Measurements from ENCODE around the gene TBRG4. TPM values are rescaled to one million over a fixed set of nuclear protein-coding genes. Genes with fewer than 3 reads are reported as not detected.

TBRG4 gene
- polyA plus RNA-seq, 1 experiment = 75.5 TPM

DNA sequence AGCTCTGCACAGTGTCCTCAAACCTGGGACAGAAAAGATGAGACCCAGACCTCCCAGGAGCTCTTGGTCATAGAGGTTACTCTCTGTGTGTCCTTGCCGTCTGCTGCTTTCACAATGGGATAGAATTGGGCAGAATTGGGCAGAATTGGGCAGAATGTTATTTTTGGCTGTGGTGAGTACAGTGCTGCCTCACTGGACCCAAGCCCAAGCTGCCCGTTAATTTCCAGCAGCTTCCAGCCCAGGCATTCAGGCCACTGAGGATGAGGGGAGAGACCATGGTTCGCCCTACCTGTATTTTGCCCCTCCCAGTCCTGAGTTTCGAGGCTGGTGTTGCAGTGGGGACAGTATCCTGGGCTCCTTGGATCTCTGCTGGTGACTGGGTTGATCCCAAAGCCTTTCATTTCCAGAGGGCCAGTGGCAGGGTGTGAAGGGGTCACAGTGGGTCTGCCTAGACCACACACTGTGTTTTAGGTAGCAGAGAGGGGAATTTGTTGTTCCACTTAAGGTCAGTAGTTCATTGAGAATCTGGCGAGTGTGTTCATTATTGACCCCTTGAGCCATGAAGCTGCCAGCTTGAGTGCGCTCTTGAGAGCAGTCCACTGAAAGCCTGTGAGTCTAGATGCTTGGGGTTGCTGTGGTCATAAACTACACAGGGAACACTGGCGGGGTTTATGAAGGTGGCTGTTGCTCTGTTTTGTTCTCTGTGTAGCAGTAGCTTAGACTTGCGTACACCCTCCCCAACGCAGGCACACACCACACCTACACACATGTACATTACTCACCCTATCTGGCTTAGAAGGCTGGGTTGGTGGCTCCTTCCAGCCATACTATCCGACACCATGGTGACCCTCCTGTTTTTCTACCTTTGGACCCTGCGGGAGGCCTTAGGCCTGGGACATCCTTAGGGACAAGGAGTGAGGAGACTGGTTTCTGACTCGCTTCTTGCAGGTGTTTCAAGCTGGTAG is 46.2 kb downstream of the TBRG4 start:
- TF ChIP-seq, protein P1, sequence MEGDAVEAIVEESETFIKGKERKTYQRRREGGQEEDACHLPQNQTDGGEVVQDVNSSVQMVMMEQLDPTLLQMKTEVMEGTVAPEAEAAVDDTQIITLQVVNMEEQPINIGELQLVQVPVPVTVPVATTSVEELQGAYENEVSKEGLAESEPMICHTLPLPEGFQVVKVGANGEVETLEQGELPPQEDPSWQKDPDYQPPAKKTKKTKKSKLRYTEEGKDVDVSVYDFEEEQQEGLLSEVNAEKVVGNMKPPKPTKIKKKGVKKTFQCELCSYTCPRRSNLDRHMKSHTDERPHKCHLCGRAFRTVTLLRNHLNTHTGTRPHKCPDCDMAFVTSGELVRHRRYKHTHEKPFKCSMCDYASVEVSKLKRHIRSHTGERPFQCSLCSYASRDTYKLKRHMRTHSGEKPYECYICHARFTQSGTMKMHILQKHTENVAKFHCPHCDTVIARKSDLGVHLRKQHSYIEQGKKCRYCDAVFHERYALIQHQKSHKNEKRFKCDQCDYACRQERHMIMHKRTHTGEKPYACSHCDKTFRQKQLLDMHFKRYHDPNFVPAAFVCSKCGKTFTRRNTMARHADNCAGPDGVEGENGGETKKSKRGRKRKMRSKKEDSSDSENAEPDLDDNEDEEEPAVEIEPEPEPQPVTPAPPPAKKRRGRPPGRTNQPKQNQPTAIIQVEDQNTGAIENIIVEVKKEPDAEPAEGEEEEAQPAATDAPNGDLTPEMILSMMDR (IDR thresholded peaks at IDR 0.05; ENCODE audit: insufficient read depth, low read depth, low read length) = no peak
- Histone ChIP-seq H3K27me3 (ENCODE audit: control insufficient read depth, insufficient read depth, low read length) (no peaks in the 10 kb centered on the region), H3K4me3 (ENCODE audit: low read depth, low read length) (no peak overlapping the region), H3K36me3 (ENCODE audit: control insufficient read depth, insufficient read depth, low read length) (peaks cover 24% of the 10 kb centered on the region)
- CTCF ChIA-PET = no interaction called here
- POLR2A ChIA-PET = no interaction called here
- no peak for DNase-seq (ENCODE audit: low read depth)

- ChIA-PET CTCF (no interaction called here), POLR2A (no interaction called here)
- no peak for DNase-seq (ENCODE audit: low read depth)
These were observed 47.3 kb downstream of the TBRG4 start for GRCh38 chr7:45064047-45064725.

DNA sequence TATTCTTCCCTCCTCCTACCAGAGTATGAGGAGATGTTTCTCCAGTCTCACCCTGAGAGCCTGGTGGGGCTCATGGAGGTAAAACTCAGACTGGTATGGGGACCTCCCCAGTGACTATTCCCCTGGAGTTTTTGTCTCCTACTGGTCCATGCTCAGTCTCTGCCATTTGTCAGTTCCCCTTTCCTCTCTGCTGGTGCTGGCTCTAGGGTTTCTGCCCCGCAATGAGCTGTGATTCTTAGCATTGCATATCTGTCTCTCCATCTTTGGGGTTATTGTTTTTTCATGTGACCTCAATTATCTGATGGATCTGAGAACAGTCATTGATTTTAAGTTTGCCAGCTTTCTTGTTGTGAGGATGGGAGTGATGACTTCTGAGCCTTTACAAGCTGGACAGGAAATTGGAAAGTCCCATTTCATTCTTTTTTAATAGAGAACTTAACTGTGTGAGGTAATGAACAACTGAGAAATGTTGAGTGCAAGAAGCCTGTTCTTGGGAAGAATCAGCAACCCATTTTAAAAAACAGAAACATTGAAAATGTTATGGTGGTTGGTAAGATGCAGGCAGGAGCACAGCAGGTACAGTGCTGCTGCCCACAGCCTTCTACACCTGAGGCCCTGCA is 49.6 kb downstream of the TBRG4 start:
- TF ChIP-seq, protein P1 (IDR thresholded peaks at IDR 0.05; ENCODE audit: insufficient read depth, low read depth, low read length) = no peak
- ChIA-PET CTCF (no interaction called here), POLR2A (no interaction called here)

More at GRCh38 chr7:45064047-45064725, 47.3 kb downstream of the TBRG4 start:
- TF ChIP-seq, protein P1 (IDR thresholded peaks at IDR 0.05; ENCODE audit: insufficient read depth, low read depth, low read length) = no peak
- Histone ChIP-seq H3K27me3 (ENCODE audit: control insufficient read depth, insufficient read depth, low read length) (no peaks in the 10 kb centered on the region), H3K36me3 (ENCODE audit: control insufficient read depth, insufficient read depth, low read length) (peaks cover 20% of the 10 kb centered on the region), H3K4me3 (ENCODE audit: low read depth, low read length) (no peak overlapping the region)

GRCh38 chr7:45061352-45061751 is 50.1 kb downstream of the TBRG4 start:
- H3K36me3 ChIP-seq (ENCODE audit: control insufficient read depth, insufficient read depth, low read length) = peaks cover 10% of the 10 kb centered on the region
- H3K4me3 ChIP-seq (ENCODE audit: low read depth, low read length) = no peak overlapping the region
- POLR2A ChIA-PET = no interaction called here
- no peak for DNase-seq (ENCODE audit: low read depth)
- TF ChIP-seq, protein P1 (IDR thresholded peaks at IDR 0.05; ENCODE audit: insufficient read depth, low read depth, low read length) = no peak
- H3K27me3 ChIP-seq (ENCODE audit: control insufficient read depth, insufficient read depth, low read length) = no peaks in the 10 kb centered on the region
- CTCF ChIA-PET = no interaction called here

More for the DNA sequence above, 49.6 kb downstream of the TBRG4 start:
- DNase-seq (ENCODE audit: low read depth) = no peak
- Histone ChIP-seq H3K27me3 (ENCODE audit: control insufficient read depth, insufficient read depth, low read length) (no peaks in the 10 kb centered on the region), H3K36me3 (ENCODE audit: control insufficient read depth, insufficient read depth, low read length) (peaks cover 12% of the 10 kb centered on the region), H3K4me3 (ENCODE audit: low read depth, low read length) (no peak overlapping the region)

- CTCF ChIA-PET = no interaction called here
- POLR2A ChIA-PET = no interaction called here
These were observed 51.2 kb downstream of the TBRG4 start for GRCh38 chr7:45060295-45060694.

More at GRCh38 chr7:45060295-45060694, 51.2 kb downstream of the TBRG4 start:
- TF ChIP-seq, protein P1 (IDR thresholded peaks at IDR 0.05; ENCODE audit: insufficient read depth, low read depth, low read length) = no peak
- no peak overlapping the region for H3K4me3 ChIP-seq (ENCODE audit: low read depth, low read length)
- no peak for DNase-seq (ENCODE audit: low read depth)
- H3K27me3 ChIP-seq (ENCODE audit: control insufficient read depth, insufficient read depth, low read length) = no peaks in the 10 kb centered on the region
- peaks cover 10% of the 10 kb centered on the region for H3K36me3 ChIP-seq (ENCODE audit: control insufficient read depth, insufficient read depth, low read length)
